Measurements from ENCODE around the gene SORT1.

DNA sequence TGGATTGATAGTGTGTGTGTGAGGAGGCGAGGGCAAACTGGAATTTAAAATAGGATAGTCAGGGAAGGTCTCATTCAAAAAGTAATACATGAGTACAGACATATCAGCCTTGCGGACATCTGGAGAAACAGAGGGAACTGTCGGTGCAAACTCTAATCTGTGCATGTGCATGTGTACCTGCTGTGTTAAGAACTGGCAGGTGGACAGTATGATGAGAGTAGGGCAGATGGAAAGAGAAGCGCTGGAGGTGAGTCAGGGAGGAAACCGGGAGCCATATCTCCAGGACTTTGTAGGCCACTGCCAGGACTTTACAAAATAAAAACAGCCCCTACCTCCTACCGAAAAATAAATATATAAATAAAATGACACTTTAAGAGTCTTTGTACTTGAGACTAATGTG is 59.6 kb downstream of the SORT1 start:
- TF ChIP-seq, protein P1, sequence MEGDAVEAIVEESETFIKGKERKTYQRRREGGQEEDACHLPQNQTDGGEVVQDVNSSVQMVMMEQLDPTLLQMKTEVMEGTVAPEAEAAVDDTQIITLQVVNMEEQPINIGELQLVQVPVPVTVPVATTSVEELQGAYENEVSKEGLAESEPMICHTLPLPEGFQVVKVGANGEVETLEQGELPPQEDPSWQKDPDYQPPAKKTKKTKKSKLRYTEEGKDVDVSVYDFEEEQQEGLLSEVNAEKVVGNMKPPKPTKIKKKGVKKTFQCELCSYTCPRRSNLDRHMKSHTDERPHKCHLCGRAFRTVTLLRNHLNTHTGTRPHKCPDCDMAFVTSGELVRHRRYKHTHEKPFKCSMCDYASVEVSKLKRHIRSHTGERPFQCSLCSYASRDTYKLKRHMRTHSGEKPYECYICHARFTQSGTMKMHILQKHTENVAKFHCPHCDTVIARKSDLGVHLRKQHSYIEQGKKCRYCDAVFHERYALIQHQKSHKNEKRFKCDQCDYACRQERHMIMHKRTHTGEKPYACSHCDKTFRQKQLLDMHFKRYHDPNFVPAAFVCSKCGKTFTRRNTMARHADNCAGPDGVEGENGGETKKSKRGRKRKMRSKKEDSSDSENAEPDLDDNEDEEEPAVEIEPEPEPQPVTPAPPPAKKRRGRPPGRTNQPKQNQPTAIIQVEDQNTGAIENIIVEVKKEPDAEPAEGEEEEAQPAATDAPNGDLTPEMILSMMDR (IDR thresholded peaks at IDR 0.05) = no peak
- TF ChIP-seq POLR2AphosphoS5 (IDR thresholded peaks at IDR 0.05) = no peak
- TF ChIP-seq EP300 (IDR thresholded peaks at IDR 0.05) = no peak

Measured in upper lobe of left lung (tissue), 4 donors.